PC-3 (cell line): ENCODE results near the gene ACTL8. TPM values are rescaled to one million over a fixed set of nuclear protein-coding genes. Genes with fewer than 3 reads are reported as not detected.

ENCODE experiments used
- ATAC-seq: fragments of 200-7000 bp; cut with Tn5 transposase; 2 replicates; pipeline ENCODE4 v1.9.1; 2020; ENCODE audit warnings: mild to moderate bottlenecking, moderate library complexity
- BruUV-seq: library from RNA; stranded (reverse); fragments of 400-500 nt; replicated peaks from 2 replicates; lab custom pipeline; 2021; lab: Mats Ljungman, UMichigan
- CTCF ChIA-PET: fragments of 300-600 bp; sonication (Branson Sonifier 250); formaldehyde crosslinking; loops from one replicate; lab custom pipeline; 2022; ENCODE audit warnings: antibody characterized with exemption; lab: Charles Lee
- POLR2A ChIA-PET: fragments of 300-600 bp; sonication (Branson Sonifier 250); formaldehyde crosslinking; loops from one replicate; lab custom pipeline; 2022; ENCODE audit warnings: antibody characterized with exemption; ENCODE audit not compliant: unreplicated experiment; lab: Charles Lee
- DNase-seq: peaks from one replicate; pipeline ENCODE4 v3.0.0-alpha.2; 2015
- H2AFZ ChIP-seq: fragments of 300-600 bp; sonication (generic); 2 replicates; pipeline ENCODE4 v1.6.0; 2016; ENCODE audit warnings: antibody characterized with exemption, low read length
- H3F3A ChIP-seq: fragments of 300-600 bp; sonication (generic); one replicate; pipeline ENCODE4 v1.6.0; 2017; ENCODE audit warnings: antibody characterized with exemption, low read length, control low read depth, mild to moderate bottlenecking; ENCODE audit not compliant: unreplicated experiment
- H3K27ac ChIP-seq: fragments of 300-600 bp; sonication (generic); 2 replicates; pipeline ENCODE4 v1.5.1; 2016; ENCODE audit warnings: mild to moderate bottlenecking, low read length
- H3K27me3 ChIP-seq: fragments of 300-600 bp; sonication (generic); 2 replicates; pipeline ENCODE4 v1.6.1; 2016; ENCODE audit warnings: low read length, mixed read lengths
- H3K36me3 ChIP-seq: fragments of 300-600 bp; sonication (generic); 2 replicates; pipeline ENCODE4 v1.6.1; 2016; ENCODE audit warnings: low read depth, mixed run types, low read length, mixed read lengths
- H3K4me1 ChIP-seq: fragments of 300-600 bp; sonication (generic); 2 replicates; pipeline ENCODE4 v1.5.1; 2016; ENCODE audit warnings: low read length; ENCODE audit not compliant: insufficient read depth
- H3K4me2 ChIP-seq: fragments of 300-600 bp; sonication (generic); 2 replicates; pipeline ENCODE4 v1.6.0; 2016; ENCODE audit warnings: low read length
- H3K4me3 ChIP-seq: fragments of 300-600 bp; sonication (generic); 2 replicates; pipeline ENCODE4 v1.5.1; 2016; ENCODE audit warnings: mild to moderate bottlenecking, low read length, mixed read lengths
- H3K79me2 ChIP-seq: fragments of 300-600 bp; sonication (generic); 2 replicates; pipeline ENCODE4 v1.6.1; 2017; ENCODE audit warnings: low read length, mixed read lengths
- H3K9ac ChIP-seq: fragments of 300-600 bp; sonication (generic); 2 replicates; pipeline ENCODE4 v1.6.0; 2016; ENCODE audit warnings: mild to moderate bottlenecking, low read length
- H3K9me2 ChIP-seq: fragments of 300-600 bp; sonication (generic); replicated peaks from 2 replicates; pipeline ENCODE4 v1.6.1; 2016; ENCODE audit warnings: mixed run types, low read length, mixed read lengths
- H3K9me3 ChIP-seq: fragments of 300-600 bp; sonication (generic); 2 replicates; pipeline ENCODE4 v1.6.1; 2016; ENCODE audit warnings: low read length, mixed read lengths
- H4K20me1 ChIP-seq: fragments of 300-600 bp; sonication (generic); 2 replicates; pipeline ENCODE4 v1.6.1; 2016; ENCODE audit warnings: low read length, mixed read lengths
- CTCF ChIP-seq: fragments of 300-600 bp; sonication (generic); conservative IDR thresholded peaks from 2 replicates; pipeline ENCODE4 v1.5.1; 2017; ENCODE audit warnings: antibody characterized with exemption, low read depth, mild to moderate bottlenecking, low read length
- EZH2 ChIP-seq: fragments of 300-600 bp; sonication (generic); IDR thresholded peaks from one replicate; pipeline ENCODE4 v1.6.1; 2017; ENCODE audit warnings: antibody characterized with exemption, mild to moderate bottlenecking, low read length; ENCODE audit not compliant: unreplicated experiment
- EZH2phosphoT487 ChIP-seq: fragments of 300-600 bp; sonication (generic); IDR thresholded peaks from 2 replicates; pipeline ENCODE4 v1.6.1; 2018; ENCODE audit warnings: mild to moderate bottlenecking, antibody characterized with exemption, low read length, borderline replicate concordance
- intact Hi-C: fragments of 100-400 bp; cut with micrococcal nuclease; formaldehyde crosslinking; loops from 2 replicates; pipeline ENCODE4 v1.9.0; 2023
- total RNA-seq: library from RNA; depleted of rRNA; stranded (reverse); fragments of >200 nt; gene quantifications from 2 replicates; pipeline ENCODE4 v1.2.3, GENCODE V29; 2014

Gene ACTL8
- total RNA-seq, 1 experiment from 2014 or later = not detected

GRCh38 chr1:17849216-17849615 lies 94.1 kb downstream of the ACTL8 start:
- H3K36me3 ChIP-seq = no peaks in the 10 kb centered on the region
- H3K9ac ChIP-seq = no peak overlapping the region
- no peaks in the 10 kb centered on the region for H4K20me1 ChIP-seq
- BruUV-seq = no TSS peak
- H2AFZ ChIP-seq = no peak overlapping the region
- H3K9me2 ChIP-seq = no peaks in the 10 kb centered on the region
- H3K27me3 ChIP-seq = 0 out of 2 replicates have a peak, but pooled peaks cover 22% of the 10 kb centered on the region
- ChIA-PET CTCF (no interaction called here), POLR2A (no interaction called here)
- H3K4me2 ChIP-seq = no peak overlapping the region
- TF ChIP-seq CTCF = peak; percentile 42
- TF ChIP-seq EZH2 = no peak
- H3F3A ChIP-seq = no peaks in the 10 kb centered on the region
- DNase-seq (peak; percentile 34), ATAC-seq (no peak)
- H3K4me1 ChIP-seq = no peaks in the 10 kb centered on the region
- intact Hi-C loops = no loop called here
- H3K79me2 ChIP-seq = no peaks in the 10 kb centered on the region
- no peak overlapping the region for H3K27ac ChIP-seq
- H3K4me3 ChIP-seq = no peak overlapping the region
- H3K9me3 ChIP-seq = no peaks in the 10 kb centered on the region

DNA sequence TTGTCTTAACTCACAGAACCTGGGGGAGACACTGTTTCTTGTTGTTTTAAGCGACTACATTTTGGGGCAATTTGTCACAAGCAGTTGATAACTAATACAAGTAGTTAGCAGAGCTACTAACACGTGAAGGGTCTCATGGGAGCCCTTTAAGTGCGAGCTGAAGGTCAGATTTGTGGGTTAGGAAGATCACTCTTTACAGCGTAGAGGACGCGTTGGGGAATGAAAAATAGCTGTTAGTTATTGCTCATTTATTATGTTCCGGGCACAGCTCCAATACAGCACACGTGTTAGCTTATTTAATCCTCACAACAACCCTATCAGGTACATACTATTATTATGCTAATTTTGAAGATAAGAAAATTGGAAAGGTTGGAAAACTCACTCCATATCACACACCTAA lies 95.9 kb downstream of the ACTL8 start:
- Histone ChIP-seq H3K9me2 (no peaks in the 10 kb centered on the region), H3K79me2 (no peaks in the 10 kb centered on the region), H3K4me1 (no peaks in the 10 kb centered on the region), H3K9ac (no peak overlapping the region), H3K9me3 (no peaks in the 10 kb centered on the region), H3K4me2 (no peak overlapping the region), H2AFZ (no peak overlapping the region), H3K27ac (no peak overlapping the region), H3K4me3 (no peak overlapping the region), H3K36me3 (no peaks in the 10 kb centered on the region), H4K20me1 (no peaks in the 10 kb centered on the region), H3F3A (no peaks in the 10 kb centered on the region), H3K27me3 (0 out of 2 replicates have a peak, but pooled peaks cover 12% of the 10 kb centered on the region)
- intact Hi-C loops = no loop called here
- no TSS peak for BruUV-seq
- DNase-seq (no peak), ATAC-seq (no peak)
- TF ChIP-seq EZH2phosphoT487 (no peak), CTCF (no peak), EZH2 (no peak)
- ChIA-PET CTCF (no interaction called here), POLR2A (no interaction called here)

DNA sequence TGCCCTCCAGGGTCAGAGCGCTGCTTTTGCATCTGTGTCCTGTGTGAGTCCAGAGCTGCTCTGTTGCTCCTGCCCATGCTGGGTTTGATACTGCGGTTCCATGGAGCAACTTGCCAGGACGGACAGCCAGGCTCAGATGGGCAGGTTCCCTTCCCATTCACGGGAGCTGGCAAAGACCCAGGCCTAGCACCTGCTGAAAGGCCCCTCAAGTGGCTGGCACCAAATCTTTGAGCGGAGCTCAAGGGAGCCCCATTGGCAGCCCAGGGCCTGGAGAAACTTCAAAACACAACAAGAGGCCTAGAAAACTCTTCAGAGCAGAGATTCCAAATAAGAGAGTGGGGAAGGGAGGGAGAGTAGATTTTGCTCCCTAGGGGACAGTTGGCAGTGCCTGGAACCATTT lies 97.2 kb downstream of the ACTL8 start:
- H3K4me1 ChIP-seq = no peaks in the 10 kb centered on the region
- no peak overlapping the region for H2AFZ ChIP-seq
- H3K27me3 ChIP-seq = 0 out of 2 replicates have a peak, but pooled peaks cover 4% of the 10 kb centered on the region
- no peak overlapping the region for H3K4me2 ChIP-seq
- H3K27ac ChIP-seq = no peak overlapping the region
- no peaks in the 10 kb centered on the region for H3K9me3 ChIP-seq
- no TSS peak for BruUV-seq
- no peaks in the 10 kb centered on the region for H4K20me1 ChIP-seq
- ATAC-seq (no peak), DNase-seq (no peak)
- no peaks in the 10 kb centered on the region for H3F3A ChIP-seq
- H3K79me2 ChIP-seq = no peaks in the 10 kb centered on the region
- TF ChIP-seq EZH2phosphoT487 (no peak), CTCF (no peak), EZH2 (no peak)
- no peaks in the 10 kb centered on the region for H3K9me2 ChIP-seq
- intact Hi-C loops = no loop called here
- CTCF ChIA-PET = no interaction called here
- POLR2A ChIA-PET = no interaction called here
- H3K9ac ChIP-seq = no peak overlapping the region
- H3K36me3 ChIP-seq = no peaks in the 10 kb centered on the region
- no peak overlapping the region for H3K4me3 ChIP-seq
